ENCODE data around the gene TAPBPL. TPM values are rescaled to one million over a fixed set of nuclear protein-coding genes. Genes with fewer than 3 reads are reported as not detected.

Gene TAPBPL
- total and polyA plus RNA-seq, 2 of the 13 experiments (the other 11 are each of a cell fraction or from before 2014, with no cell fraction given), result 10.0 to 14.5 TPM

GRCh38 chr12:6492838-6493496 lies 41.1 kb downstream of the TAPBPL start, which contains the start of gene MRPL51 (continued):
- TF ChIP-seq XRCC5 (optimal IDR thresholded peaks at IDR 0.05; ENCODE audit: low read length) (peak; percentile 63), ZBTB3 (CRISPR knock-in tag; IDR thresholded peaks at IDR 0.05; ENCODE audit: borderline replicate concordance, low read depth) (no peak), ARID2 (CRISPR knock-in tag; IDR thresholded peaks at IDR 0.05; ENCODE audit: borderline replicate concordance) (no peak), ZNF772 (CRISPR knock-in tag; IDR thresholded peaks at IDR 0.05) (peak; percentile 76; the same call in 1 of the 2 replicates), ATF5 (CRISPR knock-in tag; IDR thresholded peaks at IDR 0.05; ENCODE audit: low read depth) (no peak), ZNF558 (CRISPR knock-in tag; IDR thresholded peaks at IDR 0.05; ENCODE audit: borderline replicate concordance) (0 out of 2 replicates have a peak, but pooled peaks have one; percentile 62), SKIL (CRISPR knock-in tag; IDR thresholded peaks at IDR 0.05; ENCODE audit: borderline replicate concordance) (no peak), ZNF33B (CRISPR knock-in tag; IDR thresholded peaks at IDR 0.05) (no peak), ZNF547 (CRISPR knock-in tag; IDR thresholded peaks at IDR 0.05) (no peak), NFE2L2 (IDR thresholded peaks at IDR 0.05; ENCODE audit: low read length) (no peak), PHF8 (CRISPR knock-in tag; IDR thresholded peaks at IDR 0.05) (peak; percentile 82), ZSCAN9 (CRISPR knock-in tag; IDR thresholded peaks at IDR 0.05; ENCODE audit: borderline replicate concordance) (no peak), ZNF703 (CRISPR knock-in tag; IDR thresholded peaks at IDR 0.05; ENCODE audit: borderline replicate concordance) (no peak), ZBTB2 (CRISPR knock-in tag; IDR thresholded peaks at IDR 0.05; ENCODE audit: low read depth) (no peak), E2F2 (CRISPR knock-in tag; IDR thresholded peaks at IDR 0.05; ENCODE audit: borderline replicate concordance) (no peak), RERE (CRISPR knock-in tag; IDR thresholded peaks at IDR 0.05; ENCODE audit: low read depth) (no peak)

Data from HepG2 (cell line).